ENCODE data around the gene SCT. TPM values are rescaled to one million over a fixed set of nuclear protein-coding genes. Genes with fewer than 3 reads are reported as not detected.
"Not testable (repeated sequence)": the region's sequence is repeated elsewhere in the genome, so short reads cannot be mapped to it uniquely, and the experiment has no call there.

SCT gene
- total RNA-seq, 4 donors from 2014 or later = not detected

DNA sequence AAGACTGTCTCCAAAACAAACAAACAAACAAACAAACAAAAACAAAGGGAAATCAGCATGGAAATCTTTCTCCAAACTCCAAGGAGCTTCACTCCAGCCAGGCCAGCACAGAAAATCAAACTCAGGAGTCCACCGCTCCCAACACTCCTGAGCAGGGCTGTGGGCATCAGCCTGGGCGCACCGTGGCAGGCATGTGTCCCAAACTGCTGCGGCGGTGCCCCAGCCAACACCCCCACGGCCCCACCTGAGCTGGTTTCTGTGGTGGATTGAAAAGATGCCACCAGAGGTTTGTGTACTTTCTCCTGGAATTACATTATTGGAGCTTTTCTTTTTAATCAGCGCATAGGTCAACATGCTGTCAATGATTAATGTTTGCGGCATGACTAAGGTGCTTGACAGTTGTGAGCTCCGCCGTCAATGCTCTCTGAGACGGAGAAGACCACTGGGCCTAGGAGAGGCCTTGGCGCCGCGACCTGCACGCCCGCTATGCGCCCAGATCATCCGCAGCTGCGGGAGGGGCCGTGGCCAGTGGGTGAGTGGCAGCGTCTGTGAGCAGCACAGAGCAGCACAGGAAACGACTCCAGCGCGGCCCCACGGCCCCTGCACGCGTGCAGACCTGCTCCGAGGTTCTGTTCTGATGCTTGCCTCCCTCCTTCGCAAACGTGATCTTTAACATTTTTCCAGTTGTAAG is 28.2 kb upstream of the SCT start:
- no peak for DNase-seq (ENCODE audit: low spot score)
- TF ChIP-seq CTCF (IDR thresholded peaks at IDR 0.05) = no peak
- no peak for ATAC-seq (ENCODE audit: low FRiP score)

DNA sequence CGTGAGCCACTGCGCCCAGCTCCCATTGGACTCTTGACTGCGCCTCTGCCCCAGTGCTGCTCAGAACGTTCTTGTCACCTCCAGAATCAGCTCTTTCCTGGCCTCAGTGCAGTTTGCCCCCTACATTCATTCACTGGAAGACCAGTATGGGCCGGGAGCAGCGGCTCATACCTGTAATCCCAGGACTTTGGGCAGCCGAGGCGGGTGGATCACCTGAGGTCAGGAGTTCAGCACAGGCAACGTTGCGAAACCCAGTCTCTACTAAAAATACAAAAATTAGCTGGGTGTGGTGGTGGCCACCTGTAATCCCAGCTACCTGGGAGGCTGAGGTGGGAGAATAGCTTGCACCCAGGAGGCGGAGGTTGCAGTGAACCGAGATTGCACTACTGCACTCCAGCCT is 27.5 kb upstream of the SCT start:
- not testable (repeated sequence) for DNase-seq (ENCODE audit: low spot score); ATAC-seq (ENCODE audit: low FRiP score)

GRCh38 chr11:653837-654236 is 26.9 kb upstream of the SCT start:
- ATAC-seq (ENCODE audit: low FRiP score) (no peak), DNase-seq (ENCODE audit: low spot score) (no peak)
- no peak for TF ChIP-seq CTCF (IDR thresholded peaks at IDR 0.05)

- not testable (repeated sequence) for ATAC-seq (ENCODE audit: low FRiP score); DNase-seq (ENCODE audit: low spot score)
Observed at GRCh38 chr11:653136-653535, 26.2 kb upstream of the SCT start.

- no peak for DNase-seq (ENCODE audit: low spot score)
- no peak for TF ChIP-seq CTCF (IDR thresholded peaks at IDR 0.05)
- no peak for ATAC-seq (ENCODE audit: low FRiP score)
Observed at GRCh38 chr11:650482-650881, 23.5 kb upstream of the SCT start.

- not testable (repeated sequence) for DNase-seq (ENCODE audit: low spot score); ATAC-seq (ENCODE audit: low FRiP score)
Observed at GRCh38 chr11:647672-648158, 20.7 kb upstream of the SCT start.

- DNase-seq (ENCODE audit: low spot score) (no peak), ATAC-seq (ENCODE audit: low FRiP score) (no peak)
- no peak for TF ChIP-seq CTCF (IDR thresholded peaks at IDR 0.05)
Observed at GRCh38 chr11:646214-646613, 19.2 kb upstream of the SCT start.

- no peak for DNase-seq (ENCODE audit: low spot score)
- no peak for TF ChIP-seq CTCF (IDR thresholded peaks at IDR 0.05)
- ATAC-seq (ENCODE audit: low FRiP score) = no peak
Observed at GRCh38 chr11:645536-645935, 18.6 kb upstream of the SCT start.

All from omental fat pad (tissue), 4 donors.